IPS-18a (cell line): ENCODE results near the gene ABCA2.

Experiments used
- H3K27ac ChIP-seq: one replicate; pipeline ENCODE4 v1.5.1; 2013; ENCODE audit warnings: low read length
- H3K27me3 ChIP-seq: one replicate; pipeline ENCODE4 v1.6.1; 2013; ENCODE audit warnings: mild to moderate bottlenecking, low read length; ENCODE audit not compliant: control insufficient read depth, insufficient read depth
- H3K36me3 ChIP-seq: one replicate; pipeline ENCODE4 v1.6.1; 2013; ENCODE audit warnings: low read depth, low read length; ENCODE audit not compliant: control insufficient read depth
- H3K4me1 ChIP-seq: one replicate; pipeline ENCODE4 v1.6.1; 2013; ENCODE audit warnings: low read depth, low read length; ENCODE audit not compliant: control insufficient read depth
- H3K4me3 ChIP-seq: one replicate; pipeline ENCODE4 v1.5.1; 2013; ENCODE audit warnings: low read length
- H3K9ac ChIP-seq: one replicate; pipeline ENCODE4 v1.6.1; 2013; ENCODE audit warnings: mild to moderate bottlenecking, low read length, moderate library complexity
- H3K9me3 ChIP-seq: one replicate; pipeline ENCODE4 v1.6.1; 2013; ENCODE audit warnings: low read depth, low read length; ENCODE audit not compliant: control insufficient read depth

The ABCA2 gene

DNA sequence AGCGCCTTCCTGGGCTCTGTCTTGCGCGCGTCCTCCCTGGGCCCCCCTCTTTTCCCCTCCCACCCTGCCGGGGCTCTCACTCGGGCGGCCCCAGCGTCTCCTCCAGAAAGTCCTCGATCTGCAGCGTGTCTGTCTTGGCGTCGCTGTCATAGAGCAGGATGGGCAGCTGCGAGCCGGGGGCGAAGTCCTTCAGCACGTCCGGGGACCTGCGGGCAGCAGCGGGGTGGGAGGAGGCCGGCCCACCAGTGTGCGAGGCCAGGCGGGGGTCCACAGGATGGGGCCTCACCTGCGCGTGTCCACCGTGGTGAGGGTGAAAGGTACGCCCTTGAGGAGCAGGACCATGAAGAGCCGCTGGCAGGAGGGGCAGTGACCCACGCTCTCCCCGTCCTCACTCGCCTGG, 32.7 kb downstream of the ABCA2 start:
- no peak overlapping the region for H3K27ac ChIP-seq
- H3K9ac ChIP-seq, result no peak overlapping the region
- peaks cover 8% of the 10 kb centered on the region for H3K4me1 ChIP-seq
- no peak overlapping the region for H3K4me3 ChIP-seq
- H3K27me3 ChIP-seq, result peaks cover 9% of the 10 kb centered on the region
- peaks cover 3% of the 10 kb centered on the region for H3K36me3 ChIP-seq
- no peaks in the 10 kb centered on the region for H3K9me3 ChIP-seq

DNA sequence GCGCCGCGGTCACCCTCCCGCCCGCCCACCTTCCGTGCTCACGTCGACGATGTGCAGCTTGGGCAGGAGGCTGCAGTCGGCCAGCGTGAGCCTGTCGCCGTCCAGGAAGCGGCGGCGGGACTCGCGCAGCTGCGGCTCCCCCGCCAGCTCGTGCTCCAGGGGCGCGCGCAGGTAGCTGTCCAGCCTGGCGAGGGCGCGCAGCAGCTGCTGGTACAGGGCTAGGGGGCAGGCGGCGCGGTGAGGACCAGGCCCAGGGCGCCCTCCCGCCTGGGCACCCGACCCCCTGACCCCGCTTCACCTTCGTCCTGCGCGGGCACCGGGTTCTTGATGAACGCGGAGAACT, 33.2 kb downstream of the ABCA2 start:
- Histone ChIP-seq H3K4me3 (no peak overlapping the region), H3K36me3 (peaks cover 3% of the 10 kb centered on the region), H3K27me3 (peaks cover 9% of the 10 kb centered on the region), H3K9me3 (no peaks in the 10 kb centered on the region), H3K27ac (no peak overlapping the region), H3K9ac (no peak overlapping the region), H3K4me1 (peaks cover 8% of the 10 kb centered on the region)

DNA sequence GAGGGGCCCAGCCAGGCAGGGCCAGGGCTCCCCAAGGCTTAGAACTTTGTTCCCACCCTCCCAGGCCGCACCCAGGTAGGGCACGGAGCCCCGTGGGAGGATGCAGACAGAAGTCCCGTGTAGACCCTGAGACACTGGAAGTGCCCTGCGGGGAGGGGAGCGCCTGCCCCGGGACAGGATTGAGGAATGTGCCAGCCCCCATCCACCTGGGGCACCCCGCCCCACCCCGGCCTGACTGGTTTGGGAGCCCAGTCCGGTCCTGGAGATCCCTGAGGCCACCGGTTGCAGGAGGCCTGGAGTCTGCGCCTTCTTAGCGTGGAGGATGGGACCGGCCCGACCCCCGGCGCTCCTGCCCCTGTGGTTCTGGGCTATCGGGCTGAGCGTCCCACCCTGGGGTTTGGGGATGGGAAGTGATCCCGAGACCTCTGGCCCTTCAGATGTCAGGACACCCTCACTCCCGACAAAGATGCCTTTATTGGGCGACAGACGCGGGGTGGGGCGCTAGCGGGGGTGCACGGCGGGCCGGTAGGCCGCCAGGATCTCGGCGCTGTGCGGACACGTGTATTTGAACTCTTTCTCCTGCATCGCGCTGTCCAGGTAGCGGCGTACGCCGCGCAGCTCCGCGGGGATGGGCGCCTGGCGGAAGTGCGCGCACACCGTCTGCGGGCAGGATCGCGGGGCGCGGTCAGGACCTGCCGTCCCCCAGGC, 33.7 kb downstream of the ABCA2 start:
- Histone ChIP-seq H3K4me3 (no peak overlapping the region), H3K36me3 (peaks cover 3% of the 10 kb centered on the region), H3K27ac (no peak overlapping the region), H3K27me3 (peaks cover 9% of the 10 kb centered on the region), H3K4me1 (peaks cover 8% of the 10 kb centered on the region), H3K9me3 (no peaks in the 10 kb centered on the region), H3K9ac (no peak overlapping the region)

DNA sequence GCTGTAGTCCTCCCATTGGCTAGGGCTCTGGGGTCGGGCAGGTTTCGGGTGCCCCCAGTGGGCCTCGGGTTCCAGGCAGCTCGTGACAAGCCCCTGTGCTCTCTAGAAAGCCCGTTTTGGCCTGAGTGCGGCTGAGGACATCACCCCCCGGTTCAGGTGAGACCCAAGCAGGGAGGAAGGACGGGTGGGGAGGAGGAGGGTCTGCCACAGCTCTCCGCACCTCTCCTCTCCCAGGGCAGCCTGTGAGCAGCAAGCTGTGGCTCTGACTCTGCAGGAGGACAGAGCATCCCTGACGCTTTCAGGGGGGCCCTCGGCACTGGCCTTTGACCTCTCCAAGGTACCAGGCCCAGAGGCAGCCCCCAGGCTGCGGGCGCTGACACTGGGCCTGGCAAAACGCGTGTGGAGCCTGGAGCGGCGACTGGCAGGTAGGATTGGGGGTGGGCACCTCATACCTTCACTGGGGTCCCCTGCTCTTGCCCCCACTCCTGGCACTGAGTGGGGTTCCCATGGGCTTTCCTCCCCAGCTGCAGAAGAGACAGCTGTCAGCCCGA, 35.1 kb downstream of the ABCA2 start:
- Histone ChIP-seq H3K27ac (no peak overlapping the region), H3K27me3 (peaks cover 9% of the 10 kb centered on the region)

DNA sequence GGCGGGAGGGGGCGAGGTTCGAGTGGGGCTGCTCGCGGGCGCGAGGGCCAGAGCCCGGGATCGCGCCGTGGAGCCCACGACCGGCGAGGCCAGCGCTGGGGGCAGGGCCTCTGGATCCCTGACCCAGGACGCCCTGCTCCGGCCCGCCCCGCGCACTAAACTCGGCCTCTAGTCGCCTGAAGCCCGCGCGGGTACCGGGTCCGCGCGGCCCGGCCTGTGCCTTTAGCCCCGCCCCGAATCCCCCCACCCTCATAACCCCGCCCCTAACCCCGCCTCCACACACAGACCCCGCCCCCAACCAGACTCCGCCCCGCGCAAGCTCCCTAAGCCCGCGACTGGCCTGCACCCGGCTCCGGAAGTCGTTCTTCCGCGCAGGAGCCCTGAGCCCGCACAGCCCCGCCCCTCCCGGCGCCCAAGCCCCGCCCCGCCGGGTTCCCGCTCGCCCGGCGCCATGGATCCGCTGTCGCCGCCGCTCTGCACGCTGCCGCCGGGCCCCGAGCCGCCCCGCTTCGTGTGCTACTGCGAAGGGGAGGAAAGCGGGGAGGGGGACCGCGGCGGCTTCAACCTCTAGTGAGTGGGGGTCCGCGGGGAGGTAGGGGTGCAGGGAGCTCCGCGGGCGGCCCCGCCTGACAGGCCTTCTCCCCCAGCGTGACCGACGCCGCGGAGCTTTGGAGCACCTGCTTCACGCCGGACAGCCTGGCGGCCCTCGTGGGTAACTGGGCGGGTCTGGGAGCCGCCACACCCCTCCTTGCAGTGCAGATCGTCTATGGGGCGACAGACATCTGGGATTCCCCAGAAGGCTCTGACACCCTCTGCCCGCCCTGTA, 35.8 kb downstream of the ABCA2 start, which contains the start of gene PAXX:
Gene PAXX, plus strand, starts transcription at position 430 of the 826 bp plus-strand sequence. Its CDS starts 22 bp downstream, at position 452.
- H3K27me3 ChIP-seq, result peaks cover 9% of the 10 kb centered on the region
- peak within 1 kb of the TSS; percentile 68 for H3K9ac ChIP-seq
- no peak within 1 kb of the TSS for H3K27ac ChIP-seq
- peaks cover 6% of the 10 kb centered on the region for H3K4me1 ChIP-seq
- no peaks in the 10 kb centered on the region for H3K9me3 ChIP-seq
- peaks cover 3% of the 10 kb centered on the region for H3K36me3 ChIP-seq
- H3K4me3 ChIP-seq, result peak within 1 kb of the TSS; percentile 79

More for the DNA sequence above, 35.1 kb downstream of the ABCA2 start:
- H3K9ac ChIP-seq, result peak overlapping the region; percentile 68
- H3K4me3 ChIP-seq, result peak overlapping the region; percentile 79
- peaks cover 8% of the 10 kb centered on the region for H3K4me1 ChIP-seq
- H3K9me3 ChIP-seq, result no peaks in the 10 kb centered on the region
- H3K36me3 ChIP-seq, result peaks cover 3% of the 10 kb centered on the region

DNA sequence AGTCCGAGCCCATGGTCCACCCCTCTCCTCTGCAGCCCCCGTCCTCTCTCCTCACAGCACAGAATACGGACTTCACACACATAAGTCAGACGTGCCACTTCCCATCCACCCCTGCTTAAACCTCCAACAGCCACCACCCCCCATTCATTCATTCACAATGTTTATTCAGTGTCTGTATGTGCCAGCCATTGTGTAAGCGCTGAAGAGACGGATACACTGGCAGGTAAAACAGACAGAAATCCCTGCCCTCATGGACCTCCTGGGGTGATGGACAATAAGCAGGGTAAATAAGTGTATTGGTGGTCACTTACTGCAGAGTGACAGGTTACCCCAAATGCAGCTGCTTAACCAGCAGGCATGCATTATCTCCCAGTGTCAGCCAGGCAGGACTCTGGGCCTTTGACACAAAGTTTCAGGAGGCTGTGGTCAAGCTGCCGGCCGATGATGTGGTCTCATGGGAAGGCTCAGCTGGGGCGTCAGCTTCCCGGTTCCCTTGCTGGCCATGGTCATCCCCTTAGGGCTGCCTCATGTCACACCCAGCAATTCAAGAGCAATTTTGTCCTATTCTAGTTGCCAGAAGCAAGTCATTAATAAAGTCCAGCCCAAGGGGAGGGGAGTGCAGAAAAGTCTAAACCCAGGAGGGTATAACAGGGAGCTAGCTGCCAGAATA, 37.7 kb downstream of the ABCA2 start:
- H3K36me3 ChIP-seq, result peaks cover 3% of the 10 kb centered on the region
- no peak overlapping the region for H3K9ac ChIP-seq
- H3K27ac ChIP-seq, result no peak overlapping the region
- H3K4me3 ChIP-seq, result no peak overlapping the region
- H3K9me3 ChIP-seq, result no peaks in the 10 kb centered on the region
- H3K27me3 ChIP-seq, result peaks cover 20% of the 10 kb centered on the region
- H3K4me1 ChIP-seq, result no peaks in the 10 kb centered on the region

DNA sequence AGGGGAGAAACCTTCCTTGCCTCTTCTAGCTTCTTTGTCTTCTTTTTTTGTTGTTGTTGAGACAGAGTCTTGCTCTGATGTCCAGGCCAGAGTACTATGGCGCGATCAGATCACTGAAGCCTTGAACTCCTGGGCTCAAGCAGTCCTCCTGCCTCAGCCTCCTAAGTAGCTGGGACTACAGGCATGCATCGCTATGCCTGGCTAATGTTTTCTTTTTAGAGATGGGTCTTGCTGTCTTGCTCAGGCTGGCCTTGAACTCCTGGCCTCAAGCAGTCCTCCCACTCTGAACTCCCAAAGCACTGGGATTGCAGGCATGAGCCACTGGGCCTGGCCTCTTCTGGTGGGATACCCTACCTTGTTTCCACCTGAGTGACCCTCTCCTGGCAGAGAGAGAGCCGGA, 39.2 kb downstream of the ABCA2 start:
- Histone ChIP-seq H3K27me3 (peaks cover 35% of the 10 kb centered on the region), H3K36me3 (peaks cover 2% of the 10 kb centered on the region), H3K9me3 (no peaks in the 10 kb centered on the region), H3K27ac (no peak overlapping the region), H3K4me3 (no peak overlapping the region), H3K4me1 (no peaks in the 10 kb centered on the region), H3K9ac (no peak overlapping the region)

DNA sequence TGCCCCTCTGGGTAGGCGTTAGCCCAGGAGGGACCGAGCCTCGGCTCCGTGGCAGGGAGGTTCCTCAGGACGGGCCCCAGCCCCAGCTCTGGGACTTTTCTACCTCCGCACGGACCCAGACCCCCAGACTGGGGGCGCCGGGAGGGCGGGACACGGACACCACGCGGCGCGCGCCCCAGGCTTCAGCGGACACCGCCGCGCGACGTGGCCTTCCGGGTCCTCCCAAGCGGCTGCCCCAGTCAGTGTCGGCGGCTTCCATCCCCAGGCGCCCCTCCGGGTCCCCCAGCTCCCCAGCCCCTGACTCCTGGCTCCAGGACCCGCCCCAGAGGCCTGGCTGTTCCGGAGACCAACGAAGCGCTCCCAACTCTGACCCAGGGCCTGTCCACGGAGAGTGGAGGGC, 42.2 kb downstream of the ABCA2 start:
- Histone ChIP-seq H3K9ac (no peak overlapping the region), H3K36me3 (no peaks in the 10 kb centered on the region), H3K4me3 (no peak overlapping the region), H3K27me3 (peaks cover 30% of the 10 kb centered on the region), H3K4me1 (no peaks in the 10 kb centered on the region), H3K27ac (no peak overlapping the region), H3K9me3 (no peaks in the 10 kb centered on the region)

DNA sequence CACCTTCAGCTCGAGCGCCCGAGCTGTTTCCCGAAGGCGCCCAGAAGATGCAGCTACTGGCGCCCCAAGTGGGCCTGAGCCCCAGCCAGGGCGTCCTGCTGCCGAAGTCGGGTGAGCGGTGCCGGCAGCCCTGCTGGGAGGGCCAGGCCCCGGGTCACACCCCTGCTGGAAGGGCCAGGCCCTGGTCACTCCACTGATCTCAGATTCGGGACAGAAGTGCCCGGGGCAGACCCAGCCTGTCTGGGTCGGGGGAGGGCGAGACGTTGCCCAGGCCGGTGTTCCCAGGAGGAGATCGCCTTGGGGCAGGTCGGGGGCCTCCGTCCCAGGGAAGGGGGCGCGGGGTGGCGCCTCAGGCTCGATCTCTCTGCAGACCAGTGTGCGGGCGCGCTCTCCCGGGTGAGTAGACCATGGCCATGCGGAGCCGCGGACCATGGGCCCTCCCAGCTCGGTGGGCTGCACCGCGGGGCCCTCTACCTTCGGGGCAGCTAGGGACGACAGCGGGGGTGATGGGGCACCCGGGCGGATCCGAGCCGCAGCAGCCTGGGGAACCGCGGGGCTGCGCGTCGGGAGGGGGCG, 42.9 kb downstream of the ABCA2 start:
- peaks cover 27% of the 10 kb centered on the region for H3K27me3 ChIP-seq
- H3K4me1 ChIP-seq, result no peaks in the 10 kb centered on the region
- peak overlapping the region; percentile 17 for H3K4me3 ChIP-seq
- H3K9ac ChIP-seq, result no peak overlapping the region
- no peaks in the 10 kb centered on the region for H3K36me3 ChIP-seq
- no peak overlapping the region for H3K27ac ChIP-seq
- H3K9me3 ChIP-seq, result no peaks in the 10 kb centered on the region

DNA sequence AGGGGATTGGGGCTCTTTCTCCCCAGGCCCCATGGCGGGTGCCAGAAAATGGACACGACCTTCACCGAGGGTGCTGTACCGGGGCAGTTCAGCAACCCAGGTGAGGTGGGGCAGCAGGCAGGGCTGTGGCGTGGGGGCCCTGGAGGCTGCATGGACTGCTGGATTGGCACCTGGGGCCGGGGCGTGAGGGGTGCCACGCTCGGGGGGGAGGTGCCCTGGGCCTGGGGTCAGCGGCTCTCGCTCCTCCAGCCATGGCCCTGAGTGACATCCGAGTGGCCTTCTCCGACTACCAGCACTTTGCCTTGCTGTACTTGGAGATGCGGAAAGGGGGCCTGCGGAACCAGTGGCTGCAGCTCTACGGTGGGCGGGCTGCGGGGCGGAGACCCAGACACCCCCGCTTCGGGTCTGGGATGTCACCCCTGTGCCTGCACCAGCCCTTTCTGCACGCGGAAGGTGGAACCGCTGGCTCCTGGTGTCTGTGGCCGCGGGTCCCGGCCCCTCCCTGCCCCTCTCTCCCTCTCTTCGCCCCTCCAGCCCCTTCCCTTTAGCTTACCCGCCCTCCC, 43.5 kb downstream of the ABCA2 start:
- no peak overlapping the region for H3K4me3 ChIP-seq
- H3K27ac ChIP-seq, result no peak overlapping the region
- no peak overlapping the region for H3K9ac ChIP-seq
- no peaks in the 10 kb centered on the region for H3K4me1 ChIP-seq
- H3K36me3 ChIP-seq, result no peaks in the 10 kb centered on the region
- peaks cover 27% of the 10 kb centered on the region for H3K27me3 ChIP-seq
- no peaks in the 10 kb centered on the region for H3K9me3 ChIP-seq
